K562 (cell line): ENCODE results near the gene ASF1B. TPM values are rescaled to one million over a fixed set of nuclear protein-coding genes. Genes with fewer than 3 reads are reported as not detected.
A peak's percentile ranks its signal among the peaks of the same experiment; 100 is the strongest.

Source experiments
- HDAC1 ChIP-seq, 2 experiments: fragments of 450-650 bp; IDR thresholded peaks; 2 replicates each; pipeline ENCODE4 v1.6.1; 2016 to 2017; ENCODE audit warnings: inconsistent platforms in 1 of 2, mild to moderate bottlenecking in 1 of 2, moderate library complexity in 1 of 2
- HNRNPLL ChIP-seq: fragments of 200-400 bp; formaldehyde crosslinking; IDR thresholded peaks from 2 replicates; pipeline ENCODE4 v1.6.1; 2017; ENCODE audit warnings: low read length, low read depth, mild to moderate bottlenecking; ENCODE audit not compliant: poor library complexity, severe bottlenecking
- ILF3 ChIP-seq: fragments of 450-650 bp; IDR thresholded peaks from 2 replicates; pipeline ENCODE4 v1.6.1; 2018; ENCODE audit warnings: antibody characterized with exemption, mild to moderate bottlenecking, moderate library complexity, borderline replicate concordance
- JUN ChIP-seq, 2 experiments: sonication (generic) in 1 of 2; formaldehyde crosslinking in 1 of 2; IDR thresholded peaks; 2 replicates each; pipeline versions ENCODE4 v1.6.1 to v1.8.0; 2012 to 2022; ENCODE audit warnings: borderline replicate concordance in 2 of 2, mild to moderate bottlenecking in 2 of 2, improper control_type of control experiment in 1 of 2, low read depth in 1 of 2, low read length in 1 of 2, missing genetic modification reagents in 1 of 2
- PCBP1 ChIP-seq: fragments of 200-400 bp; formaldehyde crosslinking; IDR thresholded peaks from 2 replicates; pipeline ENCODE4 v1.6.1; 2018; ENCODE audit warnings: mild to moderate bottlenecking, low read depth, low read length; ENCODE audit not compliant: poor library complexity, severe bottlenecking
- PCBP2 ChIP-seq: fragments of 200-400 bp; formaldehyde crosslinking; IDR thresholded peaks from 2 replicates; pipeline ENCODE4 v1.6.1; 2018; ENCODE audit warnings: low read length, low read depth, mild to moderate bottlenecking, moderate library complexity; ENCODE audit not compliant: poor library complexity, severe bottlenecking
- RBM14 ChIP-seq: fragments of 200-400 bp; formaldehyde crosslinking; IDR thresholded peaks from 2 replicates; pipeline ENCODE4 v1.6.1; 2018; ENCODE audit warnings: low read depth, mild to moderate bottlenecking, low read length, moderate library complexity, borderline replicate concordance; ENCODE audit not compliant: insufficient read depth
- SAP30 ChIP-seq: fragments of 200-600 bp; sonication (generic); IDR thresholded peaks from 2 replicates; pipeline ENCODE4 v1.6.1; 2012; ENCODE audit warnings: borderline replicate concordance, low read depth, mild to moderate bottlenecking, moderate library complexity, low read length, control low read depth, inconsistent platforms; ENCODE audit not compliant: insufficient read depth, poor library complexity, severe bottlenecking
- SRF ChIP-seq, 2 experiments: fragments of 250-450, 450-650 bp in 1 of 2; sonication (Bioruptor Pico) in 1 of 2; sonication (generic) in 1 of 2; formaldehyde crosslinking; IDR thresholded peaks; 2 replicates each; pipeline versions ENCODE4 v1.5.0 to v1.5.1; 2020 to 2022; ENCODE audit warnings: mild to moderate bottlenecking in 1 of 2, missing genetic modification reagents in 1 of 2
- TGIF2 ChIP-seq: sonication (generic); formaldehyde crosslinking; IDR thresholded peaks from 2 replicates; pipeline ENCODE4 v1.8.1; 2022; ENCODE audit warnings: mild to moderate bottlenecking, missing genetic modification reagents, moderate library complexity
- YY1 ChIP-seq, 3 experiments: IDR thresholded peaks; 2 replicates each; pipeline ENCODE4 v1.6.1; 2011; ENCODE audit warnings: low read length in 2 of 3, mild to moderate bottlenecking in 2 of 3, moderate library complexity in 2 of 3, borderline replicate concordance in 1 of 3, control low read depth in 1 of 3, low read depth in 1 of 3; ENCODE audit not compliant: insufficient read depth in 3 of 3, insufficient replicate concordance in 2 of 3, control insufficient read depth in 1 of 3, insufficient read length in 1 of 3; ENCODE audit errors: extremely low read depth in 1 of 3
- polyA plus RNA-seq, 8 experiments: library from polyadenylated mRNA; depleted of rRNA in 4 of 8; stranded (reverse) in 5 of 8; unstranded in 3 of 8; fragments of >200 nt; fragmentation: Nextera tagmentation in 2 of 8; fragmentation: Illumina TruSeq in 1 of 8; extraction: Ambion mirVana in 2 of 8; extraction: Trizol in 1 of 8; gene quantifications; 2 replicates each; pipeline versions ENCODE4 v1.2.1 to v1.2.3, GENCODE V29; 2011 to 2014; ENCODE audit warnings: inconsistent platforms in 1 of 8, missing spikeins in 1 of 8
- total RNA-seq, 7 experiments: library from RNA; depleted of rRNA in 6 of 7; stranded (reverse); fragments of >200 nt in 6 of 7; fragmentation: Illumina TruSeq in 2 of 7; extraction: Trizol in 2 of 7; gene quantifications; 2 replicates each; pipeline versions ENCODE4 v1.2.1 to v1.2.3, GENCODE V29; 2011 to 2021; ENCODE audit warnings: low replicate concordance in 1 of 7
- TF ChIP-seq, protein P1 (sequence below), 2 experiments: fragments of 450-650 bp; formaldehyde crosslinking in 1 of 2; IDR thresholded peaks; 2 replicates each; pipeline versions ENCODE4 v1.4.0 to v1.6.1; 2014 to 2020; ENCODE audit warnings: mild to moderate bottlenecking in 2 of 2, borderline replicate concordance in 1 of 2, low read depth in 1 of 2
- TF ChIP-seq, protein P2 (sequence below): conservative IDR thresholded peaks from 2 replicates; pipeline ENCODE4 v1.6.1; 2011; ENCODE audit warnings: low read depth, mild to moderate bottlenecking, low read length; ENCODE audit not compliant: control insufficient read depth

The ASF1B gene
- total and polyA plus RNA-seq, 9 of the 15 experiments (the other 6 are each of a cell fraction or from before 2014, with no cell fraction given) = 6.0 to 69.4 (median 53.3) TPM

DNA sequence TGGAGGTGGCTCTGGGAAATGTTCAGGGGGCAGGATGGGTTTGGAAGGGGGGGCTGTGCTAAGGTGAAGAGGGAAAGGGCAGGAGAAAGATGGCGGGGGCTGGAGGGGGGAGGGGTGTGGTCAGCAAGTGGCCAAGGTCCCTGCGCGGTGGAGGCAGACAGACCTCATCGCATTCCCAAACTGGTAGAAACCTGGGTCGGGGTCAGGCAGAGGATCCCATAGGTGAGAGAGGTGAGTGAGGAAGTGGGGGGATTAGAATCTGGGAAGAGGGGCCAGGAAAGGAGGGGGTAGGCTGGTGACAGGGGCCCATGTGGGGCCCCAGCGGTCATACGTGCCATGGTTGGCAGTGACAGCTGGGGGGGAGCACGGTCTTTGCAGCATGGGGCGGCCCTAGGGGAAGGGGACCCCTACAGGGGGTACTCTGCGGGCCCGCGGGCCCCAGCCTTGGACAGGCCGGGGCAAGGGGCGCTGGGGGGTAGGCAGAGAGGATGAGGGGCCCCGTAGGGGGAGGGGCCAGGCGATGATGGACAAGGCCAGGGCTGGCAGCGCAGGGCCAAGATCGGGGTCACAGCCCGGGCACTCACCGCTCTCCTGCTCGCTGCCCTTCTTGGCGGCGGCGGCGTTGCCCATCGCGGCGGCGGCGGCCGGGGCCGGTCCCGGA, 19.3 kb downstream of the ASF1B start (continued):
- TF ChIP-seq ILF3 = no peak
- no peak for TF ChIP-seq JUN (IDR thresholded peaks at IDR 0.05; ENCODE audit: borderline replicate concordance, low read depth, low read length)
- no peak for TF ChIP-seq JUN (CRISPR knock-in tag; IDR thresholded peaks at IDR 0.05; ENCODE audit: borderline replicate concordance)
- peak; percentile 0 for TF ChIP-seq HNRNPLL
- TF ChIP-seq PCBP2 = no peak
- TF ChIP-seq PCBP1 = peak; percentile 29
- TF ChIP-seq, protein P1, sequence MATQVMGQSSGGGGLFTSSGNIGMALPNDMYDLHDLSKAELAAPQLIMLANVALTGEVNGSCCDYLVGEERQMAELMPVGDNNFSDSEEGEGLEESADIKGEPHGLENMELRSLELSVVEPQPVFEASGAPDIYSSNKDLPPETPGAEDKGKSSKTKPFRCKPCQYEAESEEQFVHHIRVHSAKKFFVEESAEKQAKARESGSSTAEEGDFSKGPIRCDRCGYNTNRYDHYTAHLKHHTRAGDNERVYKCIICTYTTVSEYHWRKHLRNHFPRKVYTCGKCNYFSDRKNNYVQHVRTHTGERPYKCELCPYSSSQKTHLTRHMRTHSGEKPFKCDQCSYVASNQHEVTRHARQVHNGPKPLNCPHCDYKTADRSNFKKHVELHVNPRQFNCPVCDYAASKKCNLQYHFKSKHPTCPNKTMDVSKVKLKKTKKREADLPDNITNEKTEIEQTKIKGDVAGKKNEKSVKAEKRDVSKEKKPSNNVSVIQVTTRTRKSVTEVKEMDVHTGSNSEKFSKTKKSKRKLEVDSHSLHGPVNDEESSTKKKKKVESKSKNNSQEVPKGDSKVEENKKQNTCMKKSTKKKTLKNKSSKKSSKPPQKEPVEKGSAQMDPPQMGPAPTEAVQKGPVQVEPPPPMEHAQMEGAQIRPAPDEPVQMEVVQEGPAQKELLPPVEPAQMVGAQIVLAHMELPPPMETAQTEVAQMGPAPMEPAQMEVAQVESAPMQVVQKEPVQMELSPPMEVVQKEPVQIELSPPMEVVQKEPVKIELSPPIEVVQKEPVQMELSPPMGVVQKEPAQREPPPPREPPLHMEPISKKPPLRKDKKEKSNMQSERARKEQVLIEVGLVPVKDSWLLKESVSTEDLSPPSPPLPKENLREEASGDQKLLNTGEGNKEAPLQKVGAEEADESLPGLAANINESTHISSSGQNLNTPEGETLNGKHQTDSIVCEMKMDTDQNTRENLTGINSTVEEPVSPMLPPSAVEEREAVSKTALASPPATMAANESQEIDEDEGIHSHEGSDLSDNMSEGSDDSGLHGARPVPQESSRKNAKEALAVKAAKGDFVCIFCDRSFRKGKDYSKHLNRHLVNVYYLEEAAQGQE (IDR thresholded peaks at IDR 0.05; ENCODE audit: borderline replicate concordance) = no peak
- TF ChIP-seq, protein P1 (CRISPR knock-in tag; IDR thresholded peaks at IDR 0.05; ENCODE audit: low read depth) = no peak
- no peak for TF ChIP-seq SRF (CRISPR knock-in tag; IDR thresholded peaks at IDR 0.05)
- no peak for TF ChIP-seq RBM14
- TF ChIP-seq HDAC1 (IDR thresholded peaks at IDR 0.05) = peak in 1 of 2 experiments; percentile 73; a peak in 2 of 4 replicates
- peak; percentile 90 for TF ChIP-seq SAP30
- TF ChIP-seq TGIF2 (CRISPR knock-in tag) = peak; percentile 74; the same call in 1 of the 2 replicates
- TF ChIP-seq YY1 (IDR thresholded peaks at IDR 0.05; ENCODE audit: borderline replicate concordance in 1 of 3, control insufficient read depth in 1 of 3, extremely low read depth in 1 of 3, insufficient read depth in 3 of 3, insufficient read length in 1 of 3, insufficient replicate concordance in 2 of 3, low read depth in 1 of 3, low read length in 2 of 3) = peak in 2 of 3 experiments; percentile 23 to 79
- TF ChIP-seq, protein P2, sequence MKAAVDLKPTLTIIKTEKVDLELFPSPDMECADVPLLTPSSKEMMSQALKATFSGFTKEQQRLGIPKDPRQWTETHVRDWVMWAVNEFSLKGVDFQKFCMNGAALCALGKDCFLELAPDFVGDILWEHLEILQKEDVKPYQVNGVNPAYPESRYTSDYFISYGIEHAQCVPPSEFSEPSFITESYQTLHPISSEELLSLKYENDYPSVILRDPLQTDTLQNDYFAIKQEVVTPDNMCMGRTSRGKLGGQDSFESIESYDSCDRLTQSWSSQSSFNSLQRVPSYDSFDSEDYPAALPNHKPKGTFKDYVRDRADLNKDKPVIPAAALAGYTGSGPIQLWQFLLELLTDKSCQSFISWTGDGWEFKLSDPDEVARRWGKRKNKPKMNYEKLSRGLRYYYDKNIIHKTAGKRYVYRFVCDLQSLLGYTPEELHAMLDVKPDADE = no peak
